ENCODE results near the gene SCD5.

Gene SCD5

DNA sequence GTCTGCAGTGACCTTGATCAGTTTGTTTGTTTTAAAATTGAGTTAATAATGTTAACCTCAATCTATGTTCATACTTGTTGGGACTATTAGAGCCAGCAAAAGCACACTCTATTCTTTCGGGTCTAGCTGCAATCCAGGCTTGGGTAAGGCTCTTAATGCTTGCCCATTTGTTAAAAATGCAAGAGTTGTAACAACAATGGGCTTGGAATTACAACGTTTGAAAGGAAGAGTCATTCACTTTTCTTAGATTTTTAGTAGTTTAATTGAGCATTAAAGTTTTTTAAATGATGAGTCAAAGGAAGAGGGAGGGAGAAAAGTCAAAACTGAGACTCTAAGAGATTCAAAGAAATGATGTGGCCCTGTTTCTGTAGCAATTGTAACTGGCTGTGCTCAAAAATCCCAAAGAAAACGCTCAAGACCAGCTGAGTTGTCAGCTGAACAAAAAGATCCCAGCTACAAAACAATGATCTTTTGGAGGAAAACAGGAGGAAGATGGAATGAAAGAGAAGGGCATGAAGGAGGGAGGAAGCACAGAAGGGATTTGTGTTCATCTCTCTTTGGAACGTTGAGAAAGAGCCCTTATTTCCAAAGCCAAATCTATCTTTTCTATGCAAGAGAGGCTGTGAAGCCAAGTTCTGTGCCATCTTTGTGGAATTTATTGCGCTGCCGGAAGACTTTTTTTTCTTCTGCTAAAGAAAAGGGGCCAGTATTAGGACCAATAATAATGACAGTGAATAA lies 5.5 kb downstream of the SCD5 start:
- DNase-seq, result no peak

DNA sequence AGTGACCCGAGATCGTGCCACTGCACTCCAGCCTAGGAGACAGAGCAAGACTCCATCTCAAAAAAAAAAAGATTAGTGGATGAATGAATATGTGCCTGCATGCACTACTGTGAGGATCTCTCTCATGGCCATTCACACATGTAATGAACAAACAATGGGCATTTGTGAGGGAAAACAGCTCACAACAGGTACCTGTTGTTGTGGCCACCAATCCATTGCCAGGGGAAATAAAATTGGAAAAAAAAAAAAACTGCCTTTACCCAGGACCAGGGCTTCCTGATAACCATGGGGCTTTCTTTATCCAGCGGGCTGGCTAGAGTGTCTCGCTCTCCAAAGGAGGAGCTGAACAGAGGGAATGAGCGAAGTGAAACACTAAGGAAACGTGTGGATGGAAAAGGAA lies 7.4 kb downstream of the SCD5 start:
- DNase-seq, result no peak

- no peak for DNase-seq
These were observed 8.4 kb downstream of the SCD5 start for GRCh38 chr4:82790060-82790660.

DNA sequence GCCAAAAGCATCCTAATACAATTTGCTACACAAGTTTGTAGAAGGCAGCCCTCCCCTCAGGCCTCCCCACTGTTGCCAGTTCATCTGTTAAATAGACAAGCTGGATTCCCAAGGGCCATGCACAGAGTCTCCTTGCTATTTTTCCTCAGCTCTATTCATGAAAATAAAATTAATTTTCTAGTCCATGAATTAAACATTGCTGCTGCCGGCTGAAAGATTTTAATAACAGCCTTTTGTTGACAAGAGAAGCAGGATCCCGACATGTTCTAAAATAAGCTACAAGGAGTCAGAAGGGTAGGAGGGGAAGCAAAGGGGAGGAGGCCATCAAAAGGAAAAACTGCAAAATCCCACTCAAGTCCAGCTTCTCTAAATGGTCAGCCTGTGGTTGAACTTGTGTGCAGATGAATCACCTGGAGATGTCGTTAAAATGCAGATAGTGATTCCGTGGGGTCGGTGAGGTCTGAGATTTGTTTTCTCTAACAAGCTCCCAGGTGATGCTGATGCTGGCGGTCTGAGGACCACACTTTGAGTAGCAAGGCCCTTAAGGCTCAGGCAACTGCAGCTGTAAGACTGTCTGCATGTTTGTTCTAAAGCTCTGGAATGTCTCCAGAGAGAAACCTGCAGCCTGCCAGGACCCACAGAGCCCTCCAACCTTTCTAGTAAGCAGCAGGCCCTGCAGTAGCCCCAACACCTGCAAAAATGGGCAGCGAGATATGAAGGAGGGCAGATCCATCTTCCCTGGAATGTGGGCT lies 9.4 kb downstream of the SCD5 start:
- DNase-seq, result no peak

- no peak for DNase-seq
These were observed 11.3 kb downstream of the SCD5 start for GRCh38 chr4:82787342-82787741.

- DNase-seq, result no peak
These were observed 11.8 kb downstream of the SCD5 start for GRCh38 chr4:82786828-82787227.

DNA sequence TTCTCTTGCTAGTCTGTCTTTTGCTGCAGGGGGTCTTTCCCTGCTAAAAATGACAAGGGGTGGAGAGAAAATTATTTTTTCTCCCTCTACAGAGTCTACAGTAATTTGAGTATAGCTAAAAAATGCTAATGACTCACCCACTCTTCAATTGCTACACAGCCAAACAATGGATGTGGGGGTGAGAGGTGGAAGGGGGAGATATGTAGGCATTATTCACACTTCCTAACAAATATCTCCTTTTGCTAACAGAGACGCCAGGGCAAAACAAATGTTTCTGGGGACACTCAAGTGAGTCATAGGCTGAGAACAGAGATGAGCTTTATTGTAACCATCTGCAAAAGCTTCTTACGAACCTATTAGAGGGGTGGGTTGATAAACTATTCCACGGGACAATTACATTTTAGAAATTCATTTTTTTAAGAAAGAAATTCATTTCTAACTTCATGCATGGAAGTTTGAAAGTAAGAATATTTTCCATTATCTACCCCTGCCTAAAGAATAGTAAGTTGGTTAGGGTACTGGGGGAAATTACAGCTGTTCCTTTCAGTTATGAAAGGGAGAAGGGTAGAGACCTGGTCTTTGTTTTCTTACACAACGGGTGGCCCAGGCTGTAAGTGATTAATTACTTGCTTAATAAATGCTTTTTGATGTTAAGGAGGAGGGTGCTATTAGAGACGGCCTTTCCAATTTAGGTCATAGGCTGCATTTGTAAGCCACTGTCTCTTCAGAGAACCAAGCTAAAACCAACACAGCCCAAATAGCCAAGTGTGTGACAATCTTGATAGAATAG lies 12.8 kb downstream of the SCD5 start:
- DNase-seq, result no peak

DNA sequence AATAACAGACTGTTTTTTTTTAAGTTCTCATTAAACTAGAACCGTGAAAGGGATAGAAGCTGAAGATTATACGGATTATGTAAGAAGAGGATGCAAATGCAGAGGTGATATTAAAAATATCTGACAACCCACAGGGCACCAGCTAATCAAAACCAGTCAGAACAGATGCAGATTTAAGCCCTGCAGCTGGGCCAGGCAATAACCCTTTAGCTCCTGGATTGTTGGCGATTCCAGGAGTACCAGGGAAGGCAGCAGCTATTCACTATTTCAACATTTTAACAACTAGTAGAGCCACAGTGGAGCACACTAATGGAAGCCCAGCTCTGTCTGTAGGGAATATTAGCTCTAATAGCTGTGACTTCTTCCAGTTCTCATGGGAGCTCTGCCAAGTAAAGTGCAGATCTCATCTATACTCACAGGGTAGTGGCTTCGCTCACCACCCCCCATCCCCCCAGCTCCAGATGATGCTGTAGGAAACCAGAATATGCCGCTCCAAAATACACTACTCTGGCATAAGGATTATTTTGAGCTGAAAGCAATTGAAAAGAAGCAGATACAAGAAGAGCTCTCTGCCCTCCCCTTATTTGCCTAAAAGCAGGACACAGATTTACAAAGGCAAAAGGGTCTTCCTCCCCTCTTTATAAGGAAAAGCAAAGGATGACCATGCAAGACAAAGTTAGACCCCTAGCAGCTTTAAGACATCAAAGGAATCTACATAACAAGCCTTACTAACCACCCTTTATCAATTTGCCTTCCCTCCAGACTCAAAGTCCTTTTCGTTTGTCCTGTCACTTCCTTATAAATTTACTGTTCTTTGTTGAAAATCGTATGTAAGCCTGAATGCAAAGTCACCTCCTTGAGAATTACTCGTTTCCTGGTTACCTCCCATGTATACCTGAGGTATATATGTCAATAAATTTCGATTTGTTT lies 13.7 kb downstream of the SCD5 start:
- no peak for DNase-seq

DNA sequence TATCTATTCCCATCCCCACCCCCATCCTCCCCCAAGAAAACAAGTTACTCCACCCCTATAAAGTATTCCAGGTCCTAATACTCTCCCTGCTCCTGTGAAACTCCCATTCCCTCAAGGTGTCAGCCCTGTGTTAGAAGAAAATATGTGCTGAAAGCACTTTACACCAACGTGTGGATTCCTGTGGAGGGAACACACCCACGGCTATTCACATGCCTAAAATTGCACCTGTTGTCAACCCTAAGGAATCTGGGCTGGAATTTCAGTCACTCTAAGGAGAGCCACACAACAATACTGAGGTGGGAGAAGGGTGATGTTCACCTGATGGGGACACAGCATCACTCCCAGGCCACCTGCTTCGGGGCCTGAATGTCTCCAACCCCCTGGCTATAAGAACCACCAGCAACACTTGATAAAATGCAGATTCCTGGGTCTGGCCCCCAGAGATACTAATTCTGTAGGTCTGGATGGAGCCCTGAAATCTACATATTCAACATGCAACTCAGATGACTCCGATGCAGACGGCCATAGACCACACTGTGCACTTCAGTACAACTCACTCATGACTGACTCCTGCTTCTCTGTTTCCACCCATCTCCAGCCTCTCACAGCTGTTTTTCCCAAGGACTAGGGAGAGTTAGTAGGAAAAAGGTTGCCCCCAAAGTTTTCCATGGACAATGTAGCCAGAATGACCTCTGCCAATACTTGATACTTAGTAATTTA lies 15.8 kb downstream of the SCD5 start:
- DNase-seq, result no peak

DNA sequence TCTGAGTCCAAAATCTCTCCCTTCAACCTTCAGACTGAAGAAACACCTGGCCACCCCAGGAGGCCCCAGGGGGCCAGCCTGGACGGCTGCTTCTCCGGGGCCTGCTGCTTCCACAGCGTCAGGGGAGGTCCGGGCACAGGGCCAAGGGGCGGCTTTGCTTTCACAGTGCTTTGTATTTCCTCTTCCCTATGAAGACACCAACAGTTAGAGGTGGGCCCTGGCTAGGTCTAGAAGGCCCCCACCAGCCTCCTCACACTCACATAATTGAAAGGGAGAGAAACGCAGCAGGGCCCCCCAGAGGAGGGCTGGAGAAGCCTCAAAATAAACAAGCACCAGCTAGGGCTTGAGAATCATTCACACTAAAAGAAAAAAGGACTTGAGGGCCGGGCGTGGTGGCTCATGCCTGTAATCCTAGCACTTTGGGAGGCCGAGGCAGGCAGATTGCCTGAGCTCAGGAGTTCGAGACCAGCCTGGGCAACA lies 17.8 kb downstream of the SCD5 start:
- DNase-seq, result no peak

GRCh38 chr4:82780170-82780751 lies 18.3 kb downstream of the SCD5 start:
- no peak for DNase-seq

- DNase-seq, result no peak
These were observed 19.6 kb downstream of the SCD5 start for GRCh38 chr4:82779032-82779431.

DNA sequence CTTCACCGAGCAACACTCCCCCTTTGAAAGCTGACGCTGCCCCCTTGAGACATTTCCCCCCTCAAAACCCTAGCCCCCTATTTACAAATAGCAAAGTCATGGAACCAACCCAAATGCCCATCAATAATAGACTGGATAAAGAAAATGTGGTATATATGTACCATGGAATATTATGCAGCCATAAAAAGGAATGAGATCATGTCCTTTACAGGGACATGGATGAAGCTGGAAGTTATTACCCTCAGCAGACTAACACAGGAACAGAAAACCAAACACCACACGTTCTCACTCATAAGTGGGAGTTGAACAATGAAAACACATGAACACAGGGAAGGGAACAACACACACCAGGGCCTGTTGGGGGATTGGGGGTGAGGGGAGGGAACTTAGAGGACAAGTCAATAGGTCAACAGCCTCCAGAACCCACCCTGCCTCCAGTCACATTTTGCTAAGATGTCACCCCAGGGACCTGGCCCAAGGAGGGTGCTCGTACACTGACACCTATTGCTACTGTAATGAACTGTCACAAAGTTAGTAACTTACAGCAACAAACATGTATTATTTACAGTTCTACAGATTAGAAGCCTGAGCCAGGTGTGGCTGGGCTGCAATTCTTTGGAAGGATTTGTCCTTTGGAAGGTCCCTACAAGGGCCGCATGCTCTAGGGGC lies 20.6 kb downstream of the SCD5 start:
- DNase-seq, result no peak

DNA sequence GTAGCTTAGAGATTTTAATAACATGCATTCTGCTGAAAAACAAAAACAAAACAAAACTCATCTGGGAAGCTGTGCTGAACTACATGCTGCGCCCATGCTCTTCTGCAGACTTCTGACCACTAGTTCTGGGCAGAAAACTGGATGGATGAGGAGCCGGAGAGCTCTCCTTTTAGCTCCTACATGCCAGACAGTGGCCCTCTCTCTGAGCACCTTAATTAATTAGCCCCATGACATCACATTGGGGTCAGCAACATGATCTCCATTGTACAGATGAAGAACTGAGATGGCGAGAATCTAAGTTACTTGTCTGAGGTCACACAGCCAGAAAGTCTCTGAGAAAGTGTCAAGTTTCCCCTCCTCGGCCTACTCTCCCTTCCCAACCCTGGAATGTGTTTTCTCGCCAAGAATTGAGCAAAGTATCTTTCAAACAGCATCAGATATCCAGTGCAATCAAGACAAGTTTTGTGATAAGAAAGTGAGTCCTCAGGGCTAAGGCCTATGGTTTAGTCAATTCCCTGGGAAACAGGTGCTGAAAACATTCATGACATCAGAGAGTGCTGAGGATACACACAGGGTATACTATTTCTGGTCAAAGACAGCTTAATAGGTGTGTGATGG lies 21.6 kb downstream of the SCD5 start:
- no peak for DNase-seq

GRCh38 chr4:82775243-82775642 lies 23.4 kb downstream of the SCD5 start:
- DNase-seq, result no peak

- DNase-seq, result no peak
These were observed 23.9 kb downstream of the SCD5 start for GRCh38 chr4:82774711-82775171.

- DNase-seq, result no peak
These were observed 25.5 kb downstream of the SCD5 start for GRCh38 chr4:82773057-82773456.

GRCh38 chr4:82770607-82771006 lies 28.0 kb downstream of the SCD5 start:
- no peak for DNase-seq

DNA sequence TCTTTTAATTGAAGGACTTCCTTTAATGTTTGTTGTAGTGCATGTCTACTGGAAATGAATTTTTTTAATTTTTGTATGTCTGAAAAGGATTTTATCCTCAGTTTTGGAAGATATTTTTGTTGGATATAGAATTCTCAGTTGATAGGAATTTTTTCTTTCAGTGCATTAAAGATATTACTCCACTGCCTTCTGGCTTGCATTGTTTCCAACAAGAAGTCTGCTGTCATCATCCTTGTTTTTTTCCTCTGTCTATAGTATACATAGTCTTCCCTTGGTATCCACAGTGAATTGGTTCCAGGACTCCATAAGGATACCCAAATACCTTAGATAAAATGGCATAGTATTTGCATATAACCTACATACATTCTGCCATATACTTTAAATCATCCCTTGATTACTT lies 33.5 kb downstream of the SCD5 start:
- DNase-seq, result no peak

GRCh38 chr4:82761229-82761628 lies 37.4 kb downstream of the SCD5 start:
- DNase-seq, result no peak
